H4 (cell line): ENCODE measurements around the gene KLHL3. TPM values are rescaled to one million over a fixed set of nuclear protein-coding genes. Genes with fewer than 3 reads are reported as not detected.
"Not testable (repeated sequence)": the region's sequence is repeated elsewhere in the genome, so short reads cannot be mapped to it uniquely, and the experiment has no call there.

Source experiments
- DNase-seq: peaks from one replicate; pipeline ENCODE4 v3.0.0-alpha.2; 2015; ENCODE audit warnings: low spot score
- total RNA-seq: library from RNA; depleted of rRNA; stranded (reverse); fragments of >200 nt; shearing (Covaris generic); gene quantifications from 2 replicates; pipeline ENCODE4 v1.2.3, GENCODE V29; 2014; rRNA removed

Gene KLHL3
- total RNA-seq: 0.27 and 0.37 TPM in 2 replicates

GRCh38 chr5:137735555-137736284, at the start of gene KLHL3:
KLHL3 (minus strand) TSS chr5:137736089; CDS start chr5:137735646, 443 bp downstream.
- DNase-seq: no peak

- DNase-seq: no peak
Observed at GRCh38 chr5:137782984-137783536, 47.2 kb upstream of the KLHL3 start.

GRCh38 chr5:137782055-137782454, 46.2 kb upstream of the KLHL3 start:
- no peak for DNase-seq

- peak; percentile 44 for DNase-seq
Observed at GRCh38 chr5:137778772-137779564, 43.1 kb upstream of the KLHL3 start.

GRCh38 chr5:137767937-137768336, 32.0 kb upstream of the KLHL3 start:
- DNase-seq: not testable (repeated sequence)

GRCh38 chr5:137761566-137761965, 25.7 kb upstream of the KLHL3 start:
- DNase-seq: no peak

GRCh38 chr5:137760719-137761516, 25.0 kb upstream of the KLHL3 start:
- DNase-seq: peak; percentile 27

GRCh38 chr5:137760294-137760693, 24.4 kb upstream of the KLHL3 start:
- DNase-seq: no peak

- DNase-seq: no peak
Observed at GRCh38 chr5:137758715-137759306, 22.9 kb upstream of the KLHL3 start.

- DNase-seq: no peak
Observed at GRCh38 chr5:137758121-137758520, 22.2 kb upstream of the KLHL3 start.

GRCh38 chr5:137757634-137758033, 21.7 kb upstream of the KLHL3 start:
- DNase-seq: no peak

GRCh38 chr5:137754961-137755762, 19.3 kb upstream of the KLHL3 start:
- DNase-seq: no peak

GRCh38 chr5:137754188-137754960, 18.5 kb upstream of the KLHL3 start, which contains the start of gene HNRNPA0:
HNRNPA0 (minus strand) TSS chr5:137754363; CDS start chr5:137754066, 297 bp downstream.
- DNase-seq: peak; percentile 97

- DNase-seq: no peak
Observed at GRCh38 chr5:137753691-137754187, 17.9 kb upstream of the KLHL3 start.

GRCh38 chr5:137752905-137753690, 17.2 kb upstream of the KLHL3 start:
- peak; percentile 29 for DNase-seq

- DNase-seq: peak; percentile 77
Observed at GRCh38 chr5:137751869-137752491, 16.1 kb upstream of the KLHL3 start.

- no peak for DNase-seq
Observed at GRCh38 chr5:137750436-137750835, 14.5 kb upstream of the KLHL3 start.

- no peak for DNase-seq
Observed at GRCh38 chr5:137747848-137748247, 12.0 kb upstream of the KLHL3 start.
